Umbilical cord (tissue), 2 donors: ENCODE data around the gene KCNQ2. TPM values are rescaled to one million over a fixed set of nuclear protein-coding genes. Genes with fewer than 3 reads are reported as not detected.

Experiments used
- DNase-seq: peaks from one replicate; pipeline ENCODE4 v3.0.0-alpha.2; 2015; ENCODE audit warnings: low spot score
- total RNA-seq: library from RNA; depleted of rRNA; stranded (reverse); fragments of >200 nt; gene quantifications from one replicate; pipeline ENCODE4 v1.2.3, GENCODE V29; 2014; ENCODE audit warnings: low replicate concordance; ENCODE audit not compliant: insufficient read depth

Gene KCNQ2
- total RNA-seq, 1 donor from 2014 or later = 0.96 TPM

- DNase-seq = no peak
Measured at GRCh38 chr20:63417097-63417737, 55.2 kb downstream of the KCNQ2 start.

- peak; percentile 18 for DNase-seq
Measured at GRCh38 chr20:63416631-63417030, 55.8 kb downstream of the KCNQ2 start.

- DNase-seq = no peak
Measured at GRCh38 chr20:63415647-63416391, 56.6 kb downstream of the KCNQ2 start.

- no peak for DNase-seq
Measured at GRCh38 chr20:63414720-63415430, 57.6 kb downstream of the KCNQ2 start.

- DNase-seq = no peak
Measured at GRCh38 chr20:63413963-63414684, 58.3 kb downstream of the KCNQ2 start.

GRCh38 chr20:63413323-63413722 is 59.1 kb downstream of the KCNQ2 start:
- no peak for DNase-seq

- DNase-seq = no peak
Measured at GRCh38 chr20:63412889-63413288, 59.6 kb downstream of the KCNQ2 start.

- no peak for DNase-seq
Measured at GRCh38 chr20:63411898-63412631, 60.4 kb downstream of the KCNQ2 start.

GRCh38 chr20:63411151-63411897 is 61.1 kb downstream of the KCNQ2 start:
- no peak for DNase-seq

- no peak for DNase-seq
Measured at GRCh38 chr20:63409834-63410435, 62.5 kb downstream of the KCNQ2 start.

- DNase-seq = no peak
Measured at GRCh38 chr20:63409066-63409833, 63.2 kb downstream of the KCNQ2 start.

GRCh38 chr20:63408684-63409046 is 63.8 kb downstream of the KCNQ2 start:
- no peak for DNase-seq

- DNase-seq = no peak
Measured at GRCh38 chr20:63407928-63408683, 64.3 kb downstream of the KCNQ2 start.

- no peak for DNase-seq
Measured at GRCh38 chr20:63406617-63407245, 65.7 kb downstream of the KCNQ2 start.

GRCh38 chr20:63406011-63406410 is 66.4 kb downstream of the KCNQ2 start:
- DNase-seq = no peak

GRCh38 chr20:63405102-63405730 is 67.2 kb downstream of the KCNQ2 start:
- DNase-seq = no peak
